Large intestine (tissue), 3 donors: ENCODE results near the gene PEAK3. TPM values are rescaled to one million over a fixed set of nuclear protein-coding genes. Genes with fewer than 3 reads are reported as not detected.

ENCODE experiments used
- DNase-seq, 2 donors: peaks; one replicate each; pipeline versions ENCODE4 v3.0.0 to v3.0.0-alpha.2; 2013
- H3K27ac ChIP-seq: one replicate; pipeline ENCODE4 v1.5.1; 2013; ENCODE audit warnings: low read length
- H3K27me3 ChIP-seq: 2 replicates; pipeline ENCODE4 v1.6.1; 2013; ENCODE audit warnings: low read length; ENCODE audit not compliant: control insufficient read depth, insufficient read depth
- H3K36me3 ChIP-seq: 2 replicates; pipeline ENCODE4 v1.6.1; 2013; ENCODE audit warnings: low read length; ENCODE audit not compliant: control insufficient read depth, insufficient read depth
- H3K4me1 ChIP-seq: one replicate; pipeline ENCODE4 v1.6.1; 2013; ENCODE audit warnings: low read length; ENCODE audit not compliant: control insufficient read depth, insufficient read depth
- H3K4me3 ChIP-seq: one replicate; pipeline ENCODE4 v1.5.1; 2013; ENCODE audit warnings: low read length
- H3K9me3 ChIP-seq: one replicate; pipeline ENCODE4 v1.6.1; 2013; ENCODE audit warnings: mild to moderate bottlenecking, low read depth, low read length, moderate library complexity; ENCODE audit not compliant: control insufficient read depth
- WGBS: methylation state at CpG from one replicate; pipeline ENCODE4 v1.1.5; 2013; ENCODE audit warnings: low lambda C conversion rate; ENCODE audit not compliant: insufficient coverage; 5-methylcytosine and 5-hydroxymethylcytosine counted together
- polyA plus RNA-seq: library from polyadenylated mRNA; unstranded; fragments of 120-200 nt; gene quantifications from one replicate; pipeline ENCODE4 v1.2.1, GENCODE V29; 2013

PEAK3 gene
- polyA plus RNA-seq, 1 donor = 0.15 TPM

- Histone ChIP-seq H3K27me3 (no peaks in the 10 kb centered on the region), H3K27ac (peak overlapping the region; percentile 100), H3K9me3 (peaks cover 2% of the 10 kb centered on the region), H3K36me3 (peaks cover 33% of the 10 kb centered on the region), H3K4me1 (peaks cover 51% of the 10 kb centered on the region), H3K4me3 (peak overlapping the region; percentile 65)
- WGBS = no CpG with 5 or more reads among the region's 28 CpGs
- DNase-seq = no peak
These were observed 46.0 kb downstream of the PEAK3 start for GRCh38 chr19:2236064-2236313.

- peak overlapping the region; percentile 65 for H3K4me3 ChIP-seq
- H3K9me3 ChIP-seq = peaks cover 2% of the 10 kb centered on the region
- H3K36me3 ChIP-seq = peaks cover 37% of the 10 kb centered on the region
- WGBS = no CpG with 5 or more reads among the region's 48 CpGs
- peak overlapping the region; percentile 100 for H3K27ac ChIP-seq
- no peaks in the 10 kb centered on the region for H3K27me3 ChIP-seq
- peaks cover 47% of the 10 kb centered on the region for H3K4me1 ChIP-seq
- DNase-seq = peak; percentile 88 to 96
These were observed 46.5 kb downstream of the PEAK3 start for GRCh38 chr19:2235381-2236063.

GRCh38 chr19:2234996-2235380 lies 47.0 kb downstream of the PEAK3 start:
- WGBS = no CpG with 5 or more reads among the region's 6 CpGs
- Histone ChIP-seq H3K4me1 (peaks cover 41% of the 10 kb centered on the region), H3K9me3 (peaks cover under 1% of the 10 kb centered on the region), H3K36me3 (peaks cover 43% of the 10 kb centered on the region), H3K27me3 (no peaks in the 10 kb centered on the region), H3K4me3 (peak overlapping the region; percentile 65), H3K27ac (peak overlapping the region; percentile 100)
- DNase-seq = no peak

GRCh38 chr19:2233601-2234280 lies 48.2 kb downstream of the PEAK3 start:
- H3K4me3 ChIP-seq = no peak overlapping the region
- H3K36me3 ChIP-seq = peaks cover 54% of the 10 kb centered on the region
- H3K4me1 ChIP-seq = peaks cover 34% of the 10 kb centered on the region
- no CpG with 5 or more reads among the region's 25 CpGs for WGBS
- H3K9me3 ChIP-seq = no peaks in the 10 kb centered on the region
- H3K27ac ChIP-seq = no peak overlapping the region
- no peaks in the 10 kb centered on the region for H3K27me3 ChIP-seq
- no peak for DNase-seq

- H3K4me3 ChIP-seq = no peak overlapping the region
- no peaks in the 10 kb centered on the region for H3K27me3 ChIP-seq
- H3K27ac ChIP-seq = no peak overlapping the region
- no CpG with 5 or more reads among the region's 30 CpGs for WGBS
- no peaks in the 10 kb centered on the region for H3K9me3 ChIP-seq
- H3K4me1 ChIP-seq = peaks cover 26% of the 10 kb centered on the region
- DNase-seq = no peak
- H3K36me3 ChIP-seq = peaks cover 59% of the 10 kb centered on the region
These were observed 49.5 kb downstream of the PEAK3 start for GRCh38 chr19:2232286-2233151.

- H3K9me3 ChIP-seq = no peaks in the 10 kb centered on the region
- H3K4me1 ChIP-seq = peaks cover 23% of the 10 kb centered on the region
- no peak for DNase-seq
- peaks cover 64% of the 10 kb centered on the region for H3K36me3 ChIP-seq
- WGBS = no CpG with 5 or more reads among the region's 21 CpGs
- no peak overlapping the region for H3K4me3 ChIP-seq
- H3K27me3 ChIP-seq = no peaks in the 10 kb centered on the region
- no peak overlapping the region for H3K27ac ChIP-seq
These were observed 50.3 kb downstream of the PEAK3 start for GRCh38 chr19:2231621-2232221.

- Histone ChIP-seq H3K27me3 (no peaks in the 10 kb centered on the region), H3K27ac (no peak overlapping the region), H3K36me3 (peaks cover 70% of the 10 kb centered on the region), H3K9me3 (no peaks in the 10 kb centered on the region), H3K4me3 (no peak overlapping the region), H3K4me1 (peaks cover 23% of the 10 kb centered on the region)
- no CpG with 5 or more reads among the region's 12 CpGs for WGBS
- no peak for DNase-seq
These were observed 51.0 kb downstream of the PEAK3 start for GRCh38 chr19:2230807-2231533.

- H3K36me3 ChIP-seq = peaks cover 78% of the 10 kb centered on the region
- DNase-seq = no peak
These were observed 51.9 kb downstream of the PEAK3 start for GRCh38 chr19:2230033-2230531.

GRCh38 chr19:2229103-2230032 lies 52.6 kb downstream of the PEAK3 start:
- no peaks in the 10 kb centered on the region for H3K27me3 ChIP-seq
- H3K9me3 ChIP-seq = no peaks in the 10 kb centered on the region
- DNase-seq = no peak
- no peak overlapping the region for H3K27ac ChIP-seq
- no CpG with 5 or more reads among the region's 45 CpGs for WGBS
- H3K4me3 ChIP-seq = no peak overlapping the region
- peaks cover 83% of the 10 kb centered on the region for H3K36me3 ChIP-seq
- H3K4me1 ChIP-seq = peaks cover 16% of the 10 kb centered on the region

More at GRCh38 chr19:2230033-2230531, 51.9 kb downstream of the PEAK3 start:
- Histone ChIP-seq H3K4me3 (no peak overlapping the region), H3K27me3 (no peaks in the 10 kb centered on the region), H3K9me3 (no peaks in the 10 kb centered on the region), H3K4me1 (peaks cover 22% of the 10 kb centered on the region), H3K27ac (no peak overlapping the region)
- no CpG with 5 or more reads among the region's 43 CpGs for WGBS
